ENCODE data around the gene ORMDL3. TPM values are rescaled to one million over a fixed set of nuclear protein-coding genes. Genes with fewer than 3 reads are reported as not detected.

Gene ORMDL3
- total RNA-seq, 1 experiment from 2014 or later = 58.6 TPM

- Mint-ChIP-seq H3K4me1 (no peaks in the 10 kb centered on the region), H3K9me3 (no peaks in the 10 kb centered on the region), H3K27ac (peak overlapping the region in 1 of 3 experiments; percentile 83; a peak in 1 of 7 replicates), H3K27me3 (ENCODE audit: low read depth) (no peaks in the 10 kb centered on the region), H3K36me3 (ENCODE audit: insufficient read depth in 1 of 3, low read depth in 3 of 3) (peaks cover 6 to 12% (median 9%) of the 10 kb centered on the region in 3 experiments; a peak in 6 of 7 replicates), H3K4me3 (no peak overlapping the region)
- H4K91ac ChIP-seq (ENCODE audit: insufficient read length, low read depth, low read length) = no peak overlapping the region
- TF ChIP-seq CTCF (conservative IDR thresholded peaks at IDR 0.05) = no peak
- no peak overlapping the region for H2AFZ ChIP-seq (ENCODE audit: low read length)
- H2BK15ac ChIP-seq (ENCODE audit: low read depth, low read length) = no peak overlapping the region
- no peak overlapping the region for H2BK20ac ChIP-seq (ENCODE audit: low read depth, low read length, poor library complexity, severe bottlenecking)
- no peak overlapping the region for H4K5ac ChIP-seq (ENCODE audit: insufficient read length, low read depth, low read length)
- no peak overlapping the region for H3T11ph ChIP-seq (ENCODE audit: low read length)
- no peak overlapping the region for H3K4me2 ChIP-seq (ENCODE audit: insufficient read depth, insufficient read length, low read length)
- no peak overlapping the region for H4K8ac ChIP-seq (replicated peaks; ENCODE audit: insufficient read length, low read depth, low read length)
- no peak overlapping the region for H3K56ac ChIP-seq (ENCODE audit: insufficient read length, low read depth, low read length)
- no peak for DNase-seq
- WGBS (ENCODE audit: extremely low coverage, insufficient read length, low lambda C conversion rate) = no CpG with 5 or more reads among the region's 6 CpGs
- H3K18ac ChIP-seq (ENCODE audit: insufficient read length, low read depth, low read length) = no peak overlapping the region
- H2BK120ac ChIP-seq (ENCODE audit: low read depth, low read length, poor library complexity, severe bottlenecking) = no peak overlapping the region
- H3K9me3 ChIP-seq (ENCODE audit: control insufficient read depth, low read depth, low read length) = no peaks in the 10 kb centered on the region
- H3K27ac ChIP-seq (ENCODE audit: insufficient read length, low read depth, low read length) = no peak overlapping the region
- no peaks in the 10 kb centered on the region for H3K4me1 ChIP-seq (ENCODE audit: insufficient read depth, low read length)
- H2AK5ac ChIP-seq (ENCODE audit: insufficient read length, low read length) = no peak overlapping the region
- H2BK12ac ChIP-seq (ENCODE audit: insufficient read length, low read depth, low read length) = no peak overlapping the region
- no peaks in the 10 kb centered on the region for H3K79me2 ChIP-seq (ENCODE audit: insufficient read depth, low read length)
- no peak overlapping the region for H3K4ac ChIP-seq (ENCODE audit: low read depth, low read length)
- no peaks in the 10 kb centered on the region for H3K79me1 ChIP-seq (ENCODE audit: insufficient read depth, low read depth, low read length, poor library complexity, severe bottlenecking)
- no peaks in the 10 kb centered on the region for H3K23me2 ChIP-seq (ENCODE audit: insufficient read length, low read depth, low read length, poor library complexity, severe bottlenecking)
- H3K23ac ChIP-seq (ENCODE audit: insufficient read length, low read depth, low read length) = no peak overlapping the region
- H3K9ac ChIP-seq (ENCODE audit: extremely low read depth, insufficient read length, low read length) = no peak overlapping the region
- no peaks in the 10 kb centered on the region for H3K27me3 ChIP-seq (ENCODE audit: insufficient read depth, low read length)
- H2BK5ac ChIP-seq (ENCODE audit: insufficient read length, low read length) = no peak overlapping the region
- H3K14ac ChIP-seq (ENCODE audit: insufficient read depth, low read length) = no peak overlapping the region
- no peaks in the 10 kb centered on the region for H4K20me1 ChIP-seq (ENCODE audit: control insufficient read depth, insufficient read depth, insufficient read length)
These were observed 18.5 kb downstream of the ORMDL3 start for GRCh38 chr17:39908789-39909352.

All from H9 (cell line).